HG03095 (cell line): ENCODE data around the gene CES3.

Source experiments
- ATAC-seq: cut with Tn5 transposase; IDR thresholded peaks from one replicate; pipeline ENCODE4 v1.9.1; 2021; ENCODE audit warnings: moderate library complexity; ENCODE audit not compliant: unreplicated experiment

CES3 gene

DNA sequence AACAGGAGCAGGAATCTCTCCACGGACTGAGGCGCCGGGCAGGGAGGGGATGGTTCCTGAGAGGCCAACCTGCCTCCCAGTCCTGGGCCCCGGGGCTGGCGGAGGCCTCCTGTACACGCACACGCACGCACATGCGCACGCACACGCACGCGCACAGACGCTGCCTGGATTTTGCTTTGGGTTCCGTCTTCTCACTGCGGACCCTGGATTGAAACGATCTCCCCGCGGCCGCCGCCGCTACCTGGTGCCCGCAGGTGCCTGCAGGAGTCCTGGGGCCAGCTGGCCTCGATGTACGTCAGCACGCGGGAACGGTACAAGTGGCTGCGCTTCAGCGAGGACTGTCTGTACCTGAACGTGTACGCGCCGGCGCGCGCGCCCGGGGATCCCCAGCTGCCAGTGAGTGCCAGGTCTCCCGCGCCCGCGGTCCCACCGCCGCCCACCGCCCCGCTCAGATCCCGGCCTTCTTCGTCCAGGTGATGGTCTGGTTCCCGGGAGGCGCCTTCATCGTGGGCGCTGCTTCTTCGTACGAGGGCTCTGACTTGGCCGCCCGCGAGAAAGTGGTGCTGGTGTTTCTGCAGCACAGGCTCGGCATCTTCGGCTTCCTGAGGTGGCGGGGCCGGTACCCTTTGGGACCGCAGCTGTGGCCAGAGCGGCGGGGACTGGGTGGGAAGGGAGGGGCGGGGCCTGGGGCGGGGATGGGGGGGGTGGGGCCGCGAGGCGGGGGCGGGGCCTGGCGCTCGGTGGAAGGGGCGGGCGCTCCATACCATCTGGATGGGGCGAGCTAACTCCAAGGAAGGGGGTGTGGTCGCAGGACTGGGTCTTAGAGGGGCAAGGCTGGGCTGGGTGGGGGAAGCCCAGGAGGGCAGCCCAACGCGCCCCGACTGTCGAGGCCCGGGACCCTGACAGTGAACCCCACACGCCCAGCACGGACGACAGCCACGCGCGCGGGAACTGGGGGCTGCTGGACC, 39.6 kb downstream of the CES3 start:
- ATAC-seq: no peak

DNA sequence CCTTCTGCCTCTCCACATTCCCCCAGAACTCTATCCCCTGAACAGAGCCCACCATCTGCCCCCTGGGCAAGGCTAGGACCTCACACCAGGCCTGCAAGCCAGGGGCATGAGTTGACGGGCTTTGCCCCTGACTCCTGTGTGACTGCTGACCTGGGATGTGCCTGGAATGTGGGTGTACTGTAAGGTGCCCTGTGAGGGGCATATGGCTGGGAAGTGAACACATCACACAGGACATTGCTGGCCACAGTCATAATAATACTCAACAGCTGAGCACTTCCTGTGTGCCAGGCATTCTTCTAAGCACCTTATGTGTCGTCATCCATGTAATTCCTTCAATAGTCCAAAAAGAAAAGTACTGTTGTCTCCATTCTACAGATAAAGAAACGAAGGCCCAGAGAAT, 40.7 kb downstream of the CES3 start:
- ATAC-seq: no peak

DNA sequence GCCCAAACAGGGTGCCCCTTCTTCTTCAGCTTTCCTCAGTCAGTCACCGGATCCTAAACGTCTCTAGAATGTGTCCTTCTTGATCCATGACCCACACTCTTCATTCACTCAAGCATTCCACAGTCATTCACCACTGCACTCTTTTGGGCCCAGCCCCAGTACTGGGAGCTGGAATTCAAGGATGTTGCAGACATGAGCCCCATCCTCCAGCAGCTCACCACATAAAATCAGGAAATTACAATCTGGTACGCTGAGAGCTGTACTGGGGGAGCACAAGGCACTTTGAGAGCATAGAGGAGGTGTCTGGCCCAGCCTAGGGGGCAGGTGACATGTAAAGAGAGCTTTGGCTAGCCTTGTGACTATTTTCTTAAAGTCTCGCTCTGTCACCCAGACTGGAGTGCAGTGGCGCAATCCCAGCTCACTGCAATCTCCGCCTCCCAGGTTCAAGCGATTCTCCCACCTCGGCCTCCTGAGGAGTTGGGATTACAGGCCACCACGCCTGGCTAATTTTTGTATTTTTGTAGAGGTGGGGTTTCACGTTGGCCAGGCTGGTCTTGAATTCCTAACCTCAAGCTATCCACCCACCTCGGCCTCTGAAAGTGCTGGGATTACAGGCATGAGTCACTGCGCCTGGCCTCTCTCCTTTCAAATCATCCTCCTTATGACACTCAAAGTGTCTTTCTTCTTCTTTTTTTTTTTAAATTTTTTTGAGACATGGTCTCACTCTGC, 46.0 kb downstream of the CES3 start:
- no peak for ATAC-seq

GRCh38 chr16:67009158-67009557, 48.1 kb downstream of the CES3 start:
- ATAC-seq: no peak

DNA sequence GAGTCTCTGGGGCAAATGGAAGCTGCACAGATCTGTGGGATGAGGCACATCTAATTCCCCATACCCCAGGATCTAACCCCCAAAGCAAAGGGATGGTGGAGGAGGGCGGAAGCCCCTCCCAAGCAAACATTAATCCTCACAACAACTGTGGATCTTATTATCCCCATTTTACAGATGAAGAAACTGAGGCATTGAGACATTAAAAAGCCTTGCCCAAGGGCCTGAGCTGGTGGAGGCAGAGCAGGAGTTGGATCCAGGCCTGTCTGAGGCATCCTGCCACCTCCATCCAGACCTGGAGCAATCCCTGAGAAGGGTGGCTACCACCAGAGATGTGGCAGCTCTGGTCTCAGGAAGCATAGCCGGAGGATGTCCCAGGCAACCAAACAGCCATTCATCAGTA, 50.2 kb downstream of the CES3 start:
- ATAC-seq: no peak

DNA sequence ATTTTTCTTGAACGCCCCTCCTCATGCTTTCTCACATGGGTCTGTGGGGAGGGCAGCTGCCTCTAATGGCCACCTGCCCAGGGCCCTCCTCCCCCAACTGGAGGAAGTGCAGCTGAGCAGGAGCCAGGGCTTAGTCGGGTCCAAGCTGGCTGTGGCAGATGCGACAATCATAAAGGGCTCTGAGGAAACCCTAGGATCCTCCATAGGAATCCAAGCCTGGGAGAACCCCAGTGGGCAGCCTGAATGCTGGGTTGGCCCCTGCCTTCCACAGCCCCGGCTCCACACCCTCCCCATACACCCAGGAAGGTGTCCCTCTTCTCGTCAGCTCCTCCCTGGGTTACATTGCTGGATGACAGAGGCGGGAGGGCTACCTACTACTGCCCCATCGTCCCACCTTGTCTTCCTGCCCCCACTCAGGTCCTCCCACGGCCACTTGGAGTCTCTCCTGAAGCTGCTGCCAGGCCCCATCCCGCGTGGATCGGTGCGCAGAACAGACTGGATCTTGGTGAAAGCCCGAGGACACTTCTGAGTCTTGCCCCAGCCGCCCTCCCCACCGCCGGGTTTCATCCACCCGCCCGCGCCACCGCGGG, 52.3 kb downstream of the CES3 start:
- no peak for ATAC-seq

DNA sequence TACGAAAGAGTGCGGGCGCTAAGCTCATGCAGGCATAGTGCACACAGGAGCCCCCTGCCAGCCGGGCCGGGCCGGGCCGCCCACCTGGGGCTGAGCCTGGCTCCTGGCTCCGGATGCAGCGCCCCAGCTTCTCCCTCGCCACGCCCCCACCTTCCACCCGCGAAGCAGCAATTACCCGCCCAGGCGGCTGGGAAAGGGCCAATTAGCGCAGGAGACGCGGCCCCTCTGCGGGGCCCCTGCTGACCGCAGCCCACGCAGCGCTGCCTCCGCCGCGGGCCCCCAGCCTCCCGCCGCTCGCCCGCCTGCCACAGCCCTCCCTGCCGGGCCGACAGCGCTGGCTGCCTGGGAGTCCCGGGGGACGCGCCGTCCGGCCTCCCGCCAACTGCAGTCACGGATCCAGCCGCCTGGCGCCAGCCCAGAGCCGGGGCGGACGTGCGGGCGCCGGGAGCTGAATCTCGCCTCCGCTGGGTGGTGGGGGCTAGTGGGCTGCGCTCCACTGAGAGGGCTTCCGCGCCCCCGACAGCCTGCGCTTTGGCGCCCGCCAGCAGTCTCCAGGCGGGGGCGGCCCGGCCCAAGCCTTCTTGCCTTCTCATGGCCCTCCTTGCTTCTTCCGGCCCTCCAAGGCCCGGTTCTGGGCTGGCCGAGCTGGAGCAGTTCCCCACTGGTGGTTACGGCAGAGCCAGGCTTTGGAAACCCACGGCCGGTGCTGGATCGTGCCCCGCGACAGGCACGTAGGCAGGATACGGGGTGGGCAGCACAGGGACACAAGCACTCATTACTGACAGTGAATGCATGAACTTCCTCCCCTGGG, 53.0 kb downstream of the CES3 start:
- ATAC-seq: peak; percentile 37

- no peak for ATAC-seq
Observed at GRCh38 chr16:67014634-67015312, 53.7 kb downstream of the CES3 start.

DNA sequence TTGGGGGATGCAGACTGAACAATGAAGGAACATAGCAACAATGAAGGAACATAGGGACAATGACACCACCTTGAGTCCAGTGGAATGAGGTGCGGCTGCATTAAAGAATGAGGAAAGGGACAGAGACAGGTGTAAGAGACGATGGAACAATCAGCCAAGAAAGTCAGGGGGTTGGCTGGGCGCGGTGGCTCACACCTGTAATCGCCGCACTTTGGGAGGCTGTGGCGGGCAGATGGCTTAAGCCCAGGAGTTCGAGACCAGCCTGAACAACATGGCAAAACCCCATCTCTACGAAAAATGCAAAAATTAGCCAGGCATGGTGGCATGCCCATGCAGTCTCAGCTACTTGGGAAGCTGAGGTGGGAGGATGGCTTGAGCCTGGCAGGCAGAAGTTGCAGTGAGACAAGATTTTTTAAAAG, 54.3 kb downstream of the CES3 start:
- ATAC-seq: no peak

- no peak for ATAC-seq
Observed at GRCh38 chr16:67016143-67016542, 55.1 kb downstream of the CES3 start.

- ATAC-seq: no peak
Observed at GRCh38 chr16:67016681-67017420, 55.8 kb downstream of the CES3 start.

DNA sequence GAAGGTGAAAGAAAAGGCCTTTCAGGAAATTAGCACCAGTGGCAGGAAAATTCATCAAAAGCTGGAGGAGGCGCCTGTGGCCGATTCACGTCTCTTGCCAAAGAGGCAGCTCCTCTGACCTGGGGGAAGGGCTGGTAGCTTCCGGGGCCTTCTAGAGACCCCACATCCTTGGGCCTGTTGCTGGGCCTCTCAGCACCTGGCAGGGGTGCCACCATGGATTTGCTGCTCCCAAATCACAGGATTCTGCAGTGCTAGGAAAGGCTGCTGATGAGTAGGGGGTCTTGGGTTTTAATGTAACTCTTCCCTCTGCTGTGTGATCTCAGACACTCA, 56.3 kb downstream of the CES3 start:
- ATAC-seq: no peak

DNA sequence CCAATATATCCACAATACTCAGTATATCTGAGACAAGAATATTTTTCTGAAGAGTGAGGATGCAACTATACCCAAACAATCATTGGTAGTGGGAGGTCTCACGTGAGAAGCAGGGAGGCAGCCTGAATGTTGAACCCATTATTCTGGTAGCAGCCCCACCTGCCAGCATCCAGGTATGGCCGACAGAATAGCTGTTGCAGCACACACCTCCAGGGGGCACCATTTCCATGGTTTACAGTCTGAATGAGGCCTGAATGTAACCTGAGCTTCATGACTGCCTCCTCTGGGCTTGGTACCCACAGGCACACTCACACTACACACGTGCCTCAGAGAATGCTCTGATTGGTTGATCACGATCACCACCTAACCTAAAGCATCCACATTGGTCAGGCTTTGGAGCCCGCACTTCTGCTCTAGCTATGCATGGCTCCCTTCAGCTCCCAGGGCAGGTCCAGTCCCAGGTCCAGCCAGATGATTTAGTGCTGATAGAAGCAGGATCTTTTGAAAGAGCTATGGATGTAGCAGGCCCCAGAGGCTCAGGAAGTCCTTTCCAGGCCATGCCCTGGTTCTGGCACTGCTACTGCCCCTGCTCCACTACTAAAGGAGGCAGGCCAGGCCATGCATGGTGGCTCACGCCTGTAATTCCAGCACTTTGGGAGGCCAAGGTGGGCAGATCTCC, 56.9 kb downstream of the CES3 start:
- ATAC-seq: peak; percentile 78

- no peak for ATAC-seq
Observed at GRCh38 chr16:67019171-67019570, 58.1 kb downstream of the CES3 start.

DNA sequence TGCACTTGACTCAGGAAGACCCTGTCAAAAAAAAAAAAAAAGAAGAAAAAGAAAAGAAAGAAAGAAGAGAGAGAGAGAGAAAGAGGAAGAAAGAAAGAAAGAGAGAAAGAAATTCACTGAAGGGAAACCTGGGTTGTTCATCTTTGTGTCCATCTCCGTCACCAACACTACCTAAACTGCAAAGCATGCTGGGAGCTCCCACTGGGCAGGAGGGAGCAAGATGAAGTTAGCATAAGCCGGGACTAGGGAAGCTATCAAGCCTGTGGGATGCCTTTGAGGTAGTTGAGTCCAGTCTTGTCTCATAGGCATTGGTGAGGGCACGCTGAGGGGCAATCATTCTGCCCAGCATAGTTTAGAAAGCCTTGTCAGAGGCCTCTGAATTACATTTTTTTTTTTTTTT, 60.3 kb downstream of the CES3 start:
- no peak for ATAC-seq

- ATAC-seq: no peak
Observed at GRCh38 chr16:67022531-67023214, 61.6 kb downstream of the CES3 start.

GRCh38 chr16:67023689-67024088, 62.6 kb downstream of the CES3 start:
- ATAC-seq: no peak
